ENCODE measurements around the gene ZNF280D. TPM values are rescaled to one million over a fixed set of nuclear protein-coding genes. Genes with fewer than 3 reads are reported as not detected.
A peak's percentile ranks its signal among the peaks of the same experiment; 100 is the strongest.

ZNF280D gene
- total and polyA plus RNA-seq, 2 of the 13 experiments (the other 11 are each of a cell fraction or from before 2014, with no cell fraction given), result 7.1 to 11.9 TPM

- TF ChIP-seq ARID5B (CRISPR knock-in tag; IDR thresholded peaks at IDR 0.05), result peak; percentile 88
- peak; percentile 77; the same call in 1 of the 2 replicates for TF ChIP-seq ZNF646 (CRISPR knock-in tag; IDR thresholded peaks at IDR 0.05)
- TF ChIP-seq EP300 (IDR thresholded peaks at IDR 0.05; ENCODE audit: low read depth in 2 of 2, low read length in 2 of 2), result 0 out of 4 replicates have a peak, but pooled peaks of 1 of the 2 experiments have one; percentile 51
- TF ChIP-seq EP300 (CRISPR knock-in tag; IDR thresholded peaks at IDR 0.05; ENCODE audit: borderline replicate concordance), result peak; percentile 25; the same call in 1 of the 2 replicates
- peak; percentile 74 for TF ChIP-seq ZNF12 (CRISPR knock-in tag; IDR thresholded peaks at IDR 0.05)
- TF ChIP-seq HMG20A (CRISPR knock-in tag; IDR thresholded peaks at IDR 0.05; ENCODE audit: borderline replicate concordance), result peak; percentile 70; the same call in 1 of the 2 replicates
- TF ChIP-seq BRF2 (CRISPR knock-in tag; IDR thresholded peaks at IDR 0.05), result no peak
- no peak for TF ChIP-seq SOX6 (IDR thresholded peaks at IDR 0.05)
- peak; percentile 78 for TF ChIP-seq SOX6 (CRISPR knock-in tag; IDR thresholded peaks at IDR 0.05)
- no peak for TF ChIP-seq RBM39 (IDR thresholded peaks at IDR 0.05; ENCODE audit: low read depth, low read length, poor library complexity, severe bottlenecking)
- 0 out of 2 replicates have a peak, but pooled peaks have one; percentile 23 for TF ChIP-seq SMAD3 (CRISPR knock-in tag; IDR thresholded peaks at IDR 0.05)
- TF ChIP-seq NR2F6 (IDR thresholded peaks at IDR 0.05), result no peak
- peak; percentile 38; the same call in 1 of the 2 replicates for TF ChIP-seq NR2F6 (CRISPR knock-in tag; IDR thresholded peaks at IDR 0.05)
- no peak for TF ChIP-seq TARDBP (CRISPR knock-in tag; IDR thresholded peaks at IDR 0.05)
- TF ChIP-seq PITX1 (CRISPR knock-in tag; IDR thresholded peaks at IDR 0.05), result peak; percentile 49; the same call in 1 of the 2 replicates
- TF ChIP-seq ETV5 (CRISPR knock-in tag; IDR thresholded peaks at IDR 0.05; ENCODE audit: borderline replicate concordance), result peak; percentile 22; the same call in 1 of the 2 replicates
Measured at GRCh38 chr15:56772868-56773639, 39.7 kb upstream of the ZNF280D start (continued).
